Measurements from ENCODE around the gene TGDS.
"Not testable (repeated sequence)": the region's sequence is repeated elsewhere in the genome, so short reads cannot be mapped to it uniquely, and the experiment has no call there.

The TGDS gene, protein sequence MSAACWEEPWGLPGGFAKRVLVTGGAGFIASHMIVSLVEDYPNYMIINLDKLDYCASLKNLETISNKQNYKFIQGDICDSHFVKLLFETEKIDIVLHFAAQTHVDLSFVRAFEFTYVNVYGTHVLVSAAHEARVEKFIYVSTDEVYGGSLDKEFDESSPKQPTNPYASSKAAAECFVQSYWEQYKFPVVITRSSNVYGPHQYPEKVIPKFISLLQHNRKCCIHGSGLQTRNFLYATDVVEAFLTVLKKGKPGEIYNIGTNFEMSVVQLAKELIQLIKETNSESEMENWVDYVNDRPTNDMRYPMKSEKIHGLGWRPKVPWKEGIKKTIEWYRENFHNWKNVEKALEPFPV

DNA sequence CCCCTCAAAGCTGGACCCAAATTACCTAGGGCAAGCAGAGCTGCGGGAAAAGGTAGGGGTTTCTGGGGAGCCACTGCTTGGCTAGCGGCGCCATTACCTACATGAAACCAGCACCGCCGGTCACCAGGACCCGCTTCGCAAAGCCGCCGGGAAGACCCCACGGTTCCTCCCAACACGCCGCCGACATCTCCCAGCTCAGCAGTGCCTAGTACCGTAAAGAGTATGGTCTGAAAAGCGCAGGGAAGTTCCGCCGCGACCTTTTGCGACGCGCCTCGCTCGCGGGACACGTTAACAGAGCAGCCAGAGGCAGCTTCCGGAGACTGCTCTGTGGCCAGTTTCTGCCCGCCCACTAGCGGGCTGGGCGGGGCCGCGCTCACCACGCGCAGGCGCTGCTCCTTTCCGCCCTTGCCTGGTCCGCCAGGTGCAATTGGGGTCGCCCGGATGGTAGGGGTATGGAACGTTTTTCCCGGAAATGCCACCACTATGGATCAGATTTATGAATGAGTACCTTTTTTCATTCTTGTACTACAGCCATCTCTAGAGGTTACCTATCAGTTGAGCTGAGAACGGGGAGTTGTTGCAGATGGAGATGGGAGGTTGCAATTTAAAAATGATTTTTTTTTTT lies at the start of gene TGDS:
TGDS (minus strand) TSS at position 203 of the 625 bp plus-strand sequence; CDS start at position 187, 16 bp downstream.
- peak; percentile 70 for DNase-seq

DNA sequence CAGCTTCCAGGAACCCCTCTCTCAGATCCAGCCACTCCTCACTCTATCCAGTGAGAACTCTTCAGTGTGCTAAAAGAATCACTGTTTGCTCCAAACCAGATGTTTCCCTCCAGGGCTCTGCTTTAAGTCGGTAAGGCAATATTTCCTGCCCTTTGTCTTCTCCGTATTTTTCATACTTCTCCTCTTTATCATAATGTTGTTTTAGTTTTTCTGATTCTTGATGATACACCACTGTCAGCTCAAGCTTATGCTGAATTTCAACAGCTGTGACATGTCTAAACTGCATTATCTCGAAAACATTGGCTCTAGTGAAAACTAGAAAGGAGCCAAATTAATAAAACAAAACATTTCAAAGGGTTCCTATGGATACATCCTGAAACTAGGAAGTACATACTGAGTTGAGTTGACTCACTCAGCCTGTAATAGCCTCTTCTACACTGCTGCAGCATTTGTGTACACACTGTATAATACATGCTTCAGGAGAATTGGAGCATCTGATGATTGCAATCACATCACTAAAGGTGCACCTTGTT lies 45.5 kb upstream of the TGDS start:
- DNase-seq, result peak; percentile 90

DNA sequence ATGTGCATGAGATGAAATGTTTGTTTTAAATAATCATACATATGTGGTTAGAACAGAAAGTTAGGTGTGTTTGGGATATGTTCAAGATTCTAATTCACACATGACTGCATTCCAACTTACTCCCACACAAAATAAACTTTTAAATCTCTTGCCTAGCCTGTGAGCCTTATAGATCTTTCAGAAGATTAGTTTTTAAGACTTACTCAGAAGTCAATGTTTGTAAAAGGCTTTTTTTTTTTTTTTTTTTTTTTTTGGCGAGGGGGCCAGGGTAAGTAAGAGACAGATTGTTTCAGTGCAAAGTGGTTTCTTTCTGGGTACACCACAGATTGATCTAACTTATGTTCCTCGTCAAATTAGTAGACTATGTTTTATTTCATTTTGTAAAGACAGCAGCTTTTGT lies 44.8 kb upstream of the TGDS start:
- DNase-seq, result no peak

DNA sequence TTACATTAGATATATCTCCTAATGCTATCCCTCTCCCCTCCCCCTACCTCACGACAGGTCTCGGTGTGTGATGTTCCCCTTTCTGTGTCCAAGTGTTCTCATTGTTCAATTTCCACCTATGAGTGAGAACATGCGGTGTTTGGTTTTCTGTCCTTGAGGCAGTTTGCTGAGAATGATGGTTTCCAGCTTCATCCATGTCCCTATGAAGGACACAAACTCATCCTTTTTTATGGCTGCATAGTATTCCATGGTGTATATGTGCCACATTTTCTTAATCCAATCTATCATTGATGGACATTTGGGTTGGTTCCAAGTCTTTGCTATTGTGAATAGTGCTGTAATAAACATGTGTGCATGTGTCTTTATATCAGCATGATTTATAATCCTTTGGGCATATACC lies 41.7 kb upstream of the TGDS start:
- not testable (repeated sequence) for DNase-seq

DNA sequence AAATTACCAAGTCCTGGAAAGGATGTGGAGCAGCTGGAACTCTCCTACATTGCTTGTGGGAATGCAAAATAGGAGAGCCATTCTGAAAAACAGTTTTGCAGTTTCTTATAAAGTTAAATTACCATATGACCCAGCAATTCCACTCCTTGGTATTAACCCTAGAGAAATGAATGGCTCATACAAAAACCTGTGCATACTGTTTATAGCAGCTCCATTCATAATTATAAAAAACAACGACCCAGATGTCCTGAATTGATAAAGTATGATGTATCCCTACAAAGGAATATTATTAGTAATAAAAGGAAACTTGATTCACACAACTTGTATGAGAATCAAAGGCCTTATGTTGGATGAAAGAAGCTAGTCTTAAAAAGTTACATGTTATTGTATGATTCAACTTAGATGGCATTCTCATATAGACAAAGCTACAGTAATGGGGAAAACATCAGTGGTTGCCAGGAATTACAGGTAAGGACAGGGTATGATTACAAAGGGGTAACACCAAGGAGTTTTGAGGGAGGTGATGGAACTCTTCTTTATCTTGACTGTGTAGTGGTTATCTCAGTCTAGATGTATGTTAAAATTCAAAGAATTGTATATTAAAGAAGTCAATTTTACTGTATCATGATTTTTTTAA lies 41.1 kb upstream of the TGDS start:
- DNase-seq, result no peak

DNA sequence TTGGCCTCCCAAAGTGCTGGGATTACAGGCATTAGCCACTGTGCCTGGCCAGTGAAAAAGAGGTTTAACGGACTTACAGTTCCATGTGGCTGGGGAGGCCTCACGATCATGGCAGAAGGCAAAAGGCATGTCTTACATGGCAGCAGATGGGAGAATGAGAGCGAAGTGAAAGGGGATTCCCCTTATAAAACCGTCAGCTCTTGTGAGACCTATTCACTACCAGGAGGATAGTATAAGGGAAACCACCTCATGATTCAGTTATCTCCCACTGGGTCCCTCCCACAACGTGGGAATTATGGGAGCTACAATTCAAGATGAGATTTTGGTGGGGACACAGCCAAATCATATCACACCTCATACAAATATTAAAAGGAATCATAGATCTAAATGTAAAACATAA lies 40.1 kb upstream of the TGDS start:
- not testable (repeated sequence) for DNase-seq

DNA sequence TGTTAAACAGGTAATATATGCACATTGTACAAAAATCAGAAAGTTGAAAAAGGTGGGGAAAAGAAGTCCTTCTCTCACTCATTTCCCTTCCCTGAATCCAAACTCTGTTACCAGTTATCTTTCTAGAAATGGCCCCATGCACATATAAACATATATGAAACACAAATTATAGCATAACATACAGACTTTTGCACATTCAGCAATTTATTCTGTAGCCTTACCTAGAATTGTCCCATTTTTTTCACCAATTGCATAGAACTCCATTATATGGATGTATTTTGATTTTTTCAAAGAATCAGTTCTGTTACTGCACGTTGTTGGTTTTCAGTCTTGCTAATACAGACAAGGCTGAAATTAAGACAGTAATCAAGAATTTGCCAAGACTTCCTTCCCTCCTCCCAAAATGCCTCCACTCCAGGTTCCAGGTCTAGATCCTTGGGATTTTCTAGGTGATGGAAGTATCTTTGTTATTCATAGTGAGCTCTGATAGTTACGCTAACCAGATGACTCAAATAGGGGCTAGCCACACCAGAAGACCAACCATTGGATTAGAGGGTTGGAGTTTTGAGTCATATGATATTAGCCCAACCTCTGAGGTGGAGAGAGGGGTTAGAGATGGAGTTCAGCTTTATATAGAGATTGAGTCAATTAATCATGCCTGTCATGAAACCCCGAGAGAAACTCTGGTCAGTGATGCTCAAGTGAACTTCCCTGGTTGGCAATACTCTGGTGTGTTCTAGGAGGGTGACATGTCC lies 36.5 kb upstream of the TGDS start:
- DNase-seq, result no peak

DNA sequence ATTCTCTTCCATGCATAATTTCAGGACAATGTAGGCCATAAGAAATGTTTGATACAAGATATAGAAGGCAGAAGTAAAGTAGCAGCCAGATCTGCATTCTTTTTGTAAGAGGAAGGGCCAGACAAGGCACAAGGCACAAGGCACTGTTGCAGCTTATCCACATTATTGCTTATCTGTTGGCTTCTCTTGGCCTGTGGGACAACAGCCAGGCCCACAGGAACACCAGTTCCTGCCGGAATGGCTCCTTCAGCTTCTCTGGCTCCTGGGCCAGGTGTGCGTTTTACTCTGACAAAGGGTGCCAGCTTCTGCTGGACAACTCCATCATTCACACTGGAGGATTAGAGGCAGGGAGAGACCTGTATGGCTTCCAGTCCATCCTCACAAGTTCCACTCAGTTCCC lies 34.9 kb upstream of the TGDS start:
- no peak for DNase-seq

DNA sequence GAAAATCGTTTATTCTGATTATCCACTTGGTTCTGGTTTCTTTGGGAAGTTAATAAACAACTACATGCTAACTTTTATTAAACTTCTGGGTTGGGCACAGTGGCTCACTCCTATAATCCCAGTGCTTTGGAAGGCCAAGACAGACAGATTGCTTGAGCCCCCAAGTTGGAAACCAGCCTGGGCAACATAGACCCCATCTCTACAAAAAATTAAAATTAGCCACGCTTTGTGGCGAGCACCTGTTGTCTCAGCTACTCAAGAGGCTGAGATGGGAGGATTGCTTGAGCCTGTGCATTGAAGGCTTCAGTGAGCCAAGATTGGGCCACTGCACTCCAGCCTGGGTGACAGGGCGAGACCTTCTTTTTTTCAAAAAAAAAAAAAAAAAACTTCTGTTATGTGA lies 27.4 kb upstream of the TGDS start:
- DNase-seq, result no peak

DNA sequence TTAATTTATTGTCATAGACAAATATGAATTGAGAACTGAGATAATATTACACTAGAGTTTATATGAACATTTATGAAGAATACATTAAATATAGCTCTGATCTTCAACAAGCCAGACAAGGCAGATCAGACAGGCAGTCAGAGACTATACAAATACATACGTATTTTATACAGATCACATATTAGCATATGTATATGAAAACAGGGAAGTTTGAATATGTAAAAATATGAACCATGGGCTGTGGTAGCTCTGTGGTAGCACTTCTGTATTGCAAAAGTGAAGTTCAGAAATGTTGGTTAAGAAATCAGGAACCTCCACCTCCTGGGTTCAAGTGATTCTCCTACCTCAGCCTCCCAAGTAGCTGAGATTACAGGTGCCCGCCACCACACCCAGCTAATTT lies 26.4 kb upstream of the TGDS start:
- no peak for DNase-seq

DNA sequence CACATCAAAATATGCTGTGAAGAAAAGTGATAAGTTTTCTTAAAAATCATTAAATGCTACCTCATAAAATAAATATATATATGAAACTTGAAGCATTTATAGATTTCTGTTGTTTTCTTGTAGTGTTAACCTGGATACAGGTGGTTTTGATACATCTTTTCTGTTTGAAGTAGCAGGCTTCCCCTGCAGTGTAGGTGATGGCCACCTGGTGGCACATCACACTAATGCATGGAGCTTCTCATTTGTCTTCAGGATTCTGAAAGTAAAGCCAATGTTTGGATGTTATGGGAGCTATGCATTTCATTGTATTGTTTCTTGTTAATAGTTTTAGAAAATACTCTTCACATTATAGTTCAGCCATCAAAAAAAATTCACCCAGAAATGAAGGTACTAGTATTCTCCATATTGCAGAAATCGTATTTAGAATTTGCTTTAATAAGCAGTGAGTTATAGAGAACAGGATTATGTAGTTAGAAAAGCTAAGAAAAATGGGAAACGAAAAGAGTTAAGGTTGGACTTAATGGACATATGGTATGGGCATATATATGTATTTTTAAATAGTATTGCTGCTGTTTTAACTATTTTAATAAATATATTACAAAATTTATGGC lies 24.4 kb upstream of the TGDS start:
- no peak for DNase-seq

DNA sequence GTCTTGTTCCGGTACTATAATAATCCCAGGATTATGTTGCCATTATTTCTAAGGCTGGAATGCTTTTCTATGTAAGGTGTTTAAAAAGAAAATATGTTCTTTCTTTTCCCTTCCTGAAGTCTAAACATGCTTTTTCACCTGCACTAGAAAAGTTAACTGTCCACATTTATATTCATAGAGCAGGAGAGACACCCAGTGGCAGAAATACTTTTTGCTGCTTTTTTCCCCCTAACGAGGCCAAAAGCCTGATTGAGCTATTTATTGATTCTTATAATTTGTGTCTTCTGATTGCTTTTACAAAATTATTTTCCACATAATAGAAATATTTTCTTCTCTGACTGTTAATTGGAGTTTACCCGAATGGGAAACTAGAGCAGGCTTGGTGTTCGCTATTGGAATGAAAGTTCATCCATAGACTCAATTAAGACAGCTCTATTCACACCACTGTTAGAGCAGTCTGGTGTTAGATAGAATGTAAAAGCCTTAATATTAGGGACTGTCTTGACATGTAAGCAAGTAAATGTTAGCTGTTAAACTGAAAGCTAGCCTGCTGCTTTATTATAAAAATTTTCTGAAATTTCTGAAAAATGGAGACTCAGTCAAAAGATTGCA lies 21.5 kb upstream of the TGDS start:
- no peak for DNase-seq

DNA sequence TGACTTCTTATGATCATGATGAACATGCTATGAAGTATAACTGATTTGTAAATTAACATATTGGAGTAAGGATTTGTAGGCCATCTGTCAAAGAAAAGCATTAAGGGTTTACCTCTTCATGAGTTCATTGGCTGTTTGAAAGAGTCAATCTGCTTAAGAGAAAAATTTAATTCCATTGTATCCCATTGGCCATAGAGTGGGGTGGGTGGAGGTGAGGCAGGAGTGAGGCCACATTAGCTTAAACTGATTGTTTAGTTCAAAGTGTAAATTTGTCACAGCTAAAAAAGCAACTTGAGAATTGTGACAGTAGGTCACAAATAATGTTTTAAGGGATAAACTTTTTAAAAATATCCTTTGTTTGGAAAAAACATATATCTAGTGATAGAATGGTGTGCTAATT lies 17.1 kb upstream of the TGDS start:
- no peak for DNase-seq

DNA sequence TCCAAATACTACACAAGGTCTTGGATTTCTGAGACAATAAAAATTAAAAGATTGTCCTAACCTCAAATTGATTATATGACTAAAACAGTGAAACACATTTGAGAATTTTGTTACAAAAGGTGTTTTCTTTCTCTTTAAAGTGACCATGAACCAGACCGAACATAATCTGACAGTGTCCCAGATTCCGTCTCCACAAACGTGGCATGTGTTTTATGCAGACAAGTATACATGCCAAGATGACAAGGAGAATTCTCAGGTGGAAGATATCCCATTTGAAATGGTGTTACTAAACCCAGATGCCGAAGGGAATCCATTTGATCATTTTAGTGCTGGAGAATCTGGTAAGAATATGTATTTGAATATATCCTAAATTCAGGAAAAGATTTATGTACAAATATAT lies 16.1 kb upstream of the TGDS start:
- DNase-seq, result no peak

DNA sequence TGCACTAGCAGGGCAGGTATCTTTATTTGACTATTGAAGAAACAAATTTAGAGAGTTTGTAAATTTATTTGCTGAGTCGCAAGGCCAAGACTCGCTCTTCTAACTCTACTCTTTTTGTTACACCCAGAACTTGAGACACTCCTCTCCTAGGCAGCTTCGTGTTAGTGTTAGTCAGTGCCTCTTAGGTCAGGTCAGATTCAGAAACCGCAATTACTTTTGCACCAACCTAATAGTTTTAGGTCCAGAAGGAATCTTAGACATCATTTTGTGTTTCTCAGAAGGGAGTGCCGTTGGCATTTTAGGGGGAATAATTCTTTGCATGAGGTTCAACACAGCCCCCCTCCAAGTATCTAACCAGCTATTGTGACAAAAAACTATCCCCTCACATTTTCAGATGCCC lies 14.5 kb upstream of the TGDS start:
- DNase-seq, result no peak

DNA sequence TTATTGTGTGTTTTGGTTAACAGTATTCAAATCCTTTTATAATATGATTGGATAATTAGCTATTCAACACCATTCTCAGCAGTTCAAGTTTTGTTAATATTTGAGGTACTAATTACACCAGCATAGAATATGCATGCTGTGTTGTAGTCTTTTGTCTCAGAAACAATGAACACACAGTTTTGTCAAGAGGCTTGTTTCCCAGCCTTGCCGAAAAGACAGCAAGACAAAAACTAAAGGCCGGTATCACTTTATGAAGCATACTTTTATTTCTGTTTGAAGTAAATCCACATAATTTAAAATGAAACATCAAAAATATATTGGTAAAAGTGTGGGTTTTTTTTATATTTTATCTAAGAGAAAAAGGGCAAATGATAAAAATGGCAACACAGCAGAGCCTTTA lies 13.2 kb upstream of the TGDS start:
- no peak for DNase-seq

DNA sequence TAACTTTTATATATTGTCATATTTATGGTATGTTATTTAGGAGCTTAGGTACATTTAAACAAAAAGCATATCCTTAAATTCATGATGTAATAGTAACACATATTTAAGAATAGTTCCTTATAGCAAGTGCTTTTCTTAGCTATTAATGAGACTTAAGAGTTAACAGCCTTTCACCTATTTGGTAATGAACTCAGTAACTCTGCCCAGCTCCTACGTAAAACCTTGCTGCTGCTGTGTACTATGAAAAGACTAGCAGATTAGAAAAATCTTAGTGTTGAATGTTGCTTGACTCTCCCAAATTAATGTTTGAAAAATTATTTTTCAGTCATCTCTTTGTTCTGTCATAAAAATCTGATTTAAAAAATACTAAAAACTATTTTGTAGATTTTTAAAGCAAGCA lies 12.6 kb upstream of the TGDS start:
- no peak for DNase-seq

DNA sequence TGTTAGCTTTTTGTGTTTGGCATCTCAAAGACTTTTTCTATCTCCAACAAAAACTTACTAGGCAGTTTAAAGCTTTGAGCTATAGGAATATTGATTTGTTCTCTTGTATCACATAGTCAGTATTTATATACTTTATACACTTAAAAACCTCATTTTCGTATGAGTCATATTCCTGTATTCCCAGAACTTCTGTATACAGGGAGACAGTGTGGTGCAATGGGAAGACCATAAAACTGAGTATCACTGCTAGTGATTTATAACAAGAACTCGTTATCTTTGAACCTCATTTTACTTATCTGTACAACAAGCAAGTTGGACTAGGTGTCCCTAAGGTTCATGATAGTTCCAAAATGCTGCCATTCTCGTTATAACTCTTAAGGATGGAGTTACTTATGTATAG lies 12.0 kb upstream of the TGDS start:
- DNase-seq, result no peak

DNA sequence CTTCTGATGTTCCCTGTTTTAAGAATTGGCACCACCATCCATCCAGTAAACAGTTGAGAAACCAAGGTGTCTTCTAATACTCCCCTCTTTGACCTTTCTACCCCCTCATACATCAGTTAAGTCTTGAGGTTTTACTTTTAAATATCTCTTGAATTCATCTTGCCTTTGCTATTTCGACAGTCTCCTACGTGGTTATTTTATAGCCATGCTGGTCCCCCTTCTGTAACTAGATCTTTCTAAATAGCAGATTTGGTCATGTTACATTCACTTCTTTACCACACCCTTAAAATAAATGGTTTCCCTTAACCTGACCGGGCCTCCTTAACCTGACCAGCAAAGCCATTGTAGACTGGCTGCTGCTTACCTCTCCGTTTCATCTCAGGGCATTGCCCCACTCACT lies 11.1 kb upstream of the TGDS start:
- no peak for DNase-seq

DNA sequence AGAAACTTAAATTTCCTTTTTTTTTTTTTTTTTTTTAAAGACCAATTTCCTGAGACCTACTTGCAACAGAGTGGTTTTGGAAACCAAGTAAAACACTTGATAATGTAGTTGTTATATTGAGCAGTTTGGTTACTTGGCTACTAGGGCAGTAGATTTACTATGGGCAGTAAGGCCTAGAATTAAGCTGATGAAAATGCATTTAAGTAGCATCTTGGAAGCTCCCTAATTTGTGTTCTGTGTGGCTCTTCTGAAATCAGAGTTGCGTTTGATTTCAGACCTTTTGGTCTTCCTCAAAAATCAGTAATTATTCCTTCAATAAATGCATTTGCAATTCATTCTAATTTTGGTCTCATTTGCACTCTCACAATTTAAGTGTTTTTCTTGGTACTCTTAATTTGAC lies 6.5 kb upstream of the TGDS start:
- DNase-seq, result no peak

DNA sequence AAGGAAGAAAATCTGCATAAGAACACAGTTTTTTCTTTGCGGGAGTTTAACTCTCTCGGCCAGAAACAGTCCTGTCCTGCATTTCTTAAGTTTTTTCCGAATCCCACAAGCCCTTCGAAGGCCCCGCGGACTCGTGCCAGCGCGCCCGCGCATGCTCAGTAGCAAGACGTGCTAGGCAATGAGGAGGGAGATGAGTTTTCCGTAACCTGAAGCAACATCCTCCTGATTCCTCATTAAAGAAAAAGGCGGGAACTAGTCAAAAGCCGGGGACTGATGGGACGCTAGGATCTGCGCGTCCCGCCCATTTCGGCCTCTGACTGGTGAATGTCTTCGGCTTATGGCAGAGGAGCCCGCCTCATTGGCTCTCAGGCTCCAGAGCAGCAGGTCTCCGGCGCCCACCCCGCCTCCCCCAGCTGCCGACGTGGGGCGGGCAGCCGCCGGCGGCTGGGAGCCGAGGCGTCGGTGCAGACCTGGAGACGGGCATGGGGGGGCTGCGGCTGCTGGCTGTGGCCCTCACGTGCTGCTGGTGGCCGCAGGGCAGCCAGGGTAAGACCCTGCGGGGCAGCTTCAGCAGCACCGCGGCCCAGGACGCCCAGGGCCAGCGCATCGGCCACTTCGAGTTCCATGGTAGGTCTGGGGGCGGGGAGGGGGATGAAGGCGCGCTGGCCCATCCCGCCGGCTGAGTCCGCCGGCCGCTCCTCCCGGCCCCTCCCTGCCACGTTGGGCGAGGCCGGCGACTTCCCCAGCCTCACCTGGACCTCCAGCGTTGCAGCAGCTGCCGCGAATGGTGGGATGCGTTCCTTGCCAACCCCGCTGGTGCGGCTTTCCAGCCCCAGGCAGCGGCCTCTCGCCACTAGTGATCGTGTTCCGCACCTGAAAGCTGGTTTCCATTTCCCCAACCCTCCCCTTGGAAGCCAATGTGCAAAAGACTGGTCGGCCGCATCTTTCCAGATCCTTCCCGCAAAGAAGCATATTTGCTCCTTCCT lies 5.8 kb upstream of the TGDS start, which contains the start of gene GPR180:
GPR180 (plus strand) TSS at position 412 of the 986 bp plus-strand sequence; CDS start at position 483, 71 bp downstream.
- peak; percentile 98 for DNase-seq
